ENCODE results near the gene SCMH1.
"Not testable (repeated sequence)": the region's sequence is repeated elsewhere in the genome, so short reads cannot be mapped to it uniquely, and the experiment has no call there.

Gene SCMH1

GRCh38 chr1:41215623-41216022 lies 26.5 kb downstream of the SCMH1 start:
- no peak for DNase-seq (ENCODE audit: low read depth in 2 of 2, low spot score in 1 of 2)

DNA sequence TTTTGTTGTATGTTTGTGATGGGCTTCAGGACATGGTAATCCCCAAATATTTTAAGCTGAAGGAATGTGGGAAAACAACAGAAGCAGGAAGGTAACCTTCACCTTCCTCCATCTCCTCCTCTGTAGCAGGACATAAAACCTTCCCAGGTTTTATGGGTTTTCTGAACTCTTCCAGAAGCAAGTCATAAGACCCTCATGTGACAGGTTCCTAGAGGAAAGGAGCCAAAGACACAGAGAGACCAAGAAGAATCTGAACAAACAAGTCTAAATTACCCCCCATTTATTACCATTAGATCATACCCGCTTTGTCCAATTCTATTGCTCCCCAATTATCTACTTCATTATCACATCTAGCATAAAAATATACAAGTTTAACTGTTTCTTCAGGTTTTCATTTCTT lies 28.8 kb downstream of the SCMH1 start:
- DNase-seq (ENCODE audit: low read depth in 2 of 2, low spot score in 1 of 2) = no peak

DNA sequence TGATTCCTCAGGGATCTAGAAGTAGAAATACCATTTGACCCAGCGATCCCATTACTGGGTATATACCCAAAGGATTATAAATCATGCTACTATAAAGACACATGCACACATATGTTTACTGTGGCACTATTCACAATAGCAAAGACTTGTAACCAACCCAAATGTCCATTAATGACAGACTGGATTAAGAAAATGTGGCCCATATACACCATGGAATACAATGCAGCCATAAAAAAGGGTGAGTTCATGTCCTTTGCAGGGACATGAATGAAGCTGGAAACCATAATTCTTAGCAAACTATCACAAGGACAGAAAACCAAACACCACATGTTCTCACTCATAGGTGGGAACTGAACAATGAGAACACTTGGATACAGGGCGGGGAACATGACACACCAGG lies 30.5 kb downstream of the SCMH1 start:
- DNase-seq (ENCODE audit: low read depth in 2 of 2, low spot score in 1 of 2) = not testable (repeated sequence)

- not testable (repeated sequence) for DNase-seq (ENCODE audit: low read depth in 2 of 2, low spot score in 1 of 2)
Observed at GRCh38 chr1:41207053-41207452, 35.1 kb downstream of the SCMH1 start.

DNA sequence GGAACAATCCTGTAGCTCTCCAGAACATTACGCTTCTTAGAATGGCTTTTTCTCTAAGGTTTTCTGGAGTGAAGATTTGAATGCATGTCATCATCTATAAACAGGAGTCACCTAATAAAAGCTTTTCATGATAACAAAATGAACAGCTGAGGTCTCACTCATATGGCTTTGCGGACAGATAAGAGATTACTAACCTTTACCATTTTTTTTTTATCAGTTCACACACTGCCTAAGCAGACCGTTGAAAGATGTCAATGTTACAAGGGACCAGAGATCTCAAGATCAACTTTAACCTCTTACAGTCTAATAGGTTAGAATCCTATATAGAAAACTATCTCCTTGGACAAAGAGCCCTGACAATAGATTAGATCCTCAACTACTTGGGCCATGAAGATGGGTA lies 41.4 kb downstream of the SCMH1 start:
- no peak for DNase-seq (ENCODE audit: low read depth in 2 of 2, low spot score in 1 of 2)

GRCh38 chr1:41199375-41199774 lies 42.7 kb downstream of the SCMH1 start:
- no peak for DNase-seq (ENCODE audit: low read depth in 2 of 2, low spot score in 1 of 2)

GRCh38 chr1:41192456-41193178 lies 49.5 kb downstream of the SCMH1 start:
- no peak for DNase-seq (ENCODE audit: low read depth in 2 of 2, low spot score in 1 of 2)

GRCh38 chr1:41184446-41184845 lies 57.7 kb downstream of the SCMH1 start:
- no peak for DNase-seq (ENCODE audit: low read depth in 2 of 2, low spot score in 1 of 2)

DNA sequence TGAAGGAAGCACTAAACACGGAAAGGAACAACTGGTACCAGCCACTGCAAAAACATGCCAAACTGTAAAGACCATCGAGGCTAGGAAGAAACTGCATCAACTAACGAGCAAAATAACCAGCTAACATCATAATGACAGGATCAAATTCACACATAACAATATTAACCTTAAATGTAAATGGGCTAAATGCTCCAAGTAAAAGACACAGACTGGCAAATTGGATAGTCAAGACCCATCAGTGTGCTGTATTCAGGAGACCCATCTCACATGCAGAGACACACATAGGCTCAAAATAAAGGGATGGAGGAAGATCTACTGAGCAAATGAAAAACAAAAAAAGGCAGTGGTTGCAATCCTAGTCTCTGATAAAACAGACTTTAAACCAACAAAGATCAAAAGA lies 63.9 kb downstream of the SCMH1 start:
- not testable (repeated sequence) for DNase-seq (ENCODE audit: low read depth in 2 of 2, low spot score in 1 of 2)

DNA sequence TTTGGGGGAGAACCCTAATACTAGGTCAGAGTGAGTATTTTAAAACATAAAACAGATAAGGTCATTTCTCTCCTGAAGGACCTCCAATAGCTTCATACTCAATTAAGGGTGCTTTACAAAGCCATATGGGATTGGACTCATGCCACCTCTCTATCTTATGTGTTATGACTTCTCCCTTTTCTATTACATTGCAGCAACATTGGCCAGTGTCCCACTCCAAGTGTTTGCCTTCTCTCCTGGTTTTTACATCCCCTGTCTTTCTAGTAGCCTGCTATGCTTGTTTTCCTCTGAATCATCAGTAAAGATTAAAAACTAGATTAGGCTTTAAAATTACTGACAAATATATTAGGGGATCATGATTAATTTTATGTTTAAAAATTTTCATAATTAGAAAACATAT lies 66.6 kb downstream of the SCMH1 start:
- no peak for DNase-seq (ENCODE audit: low read depth in 2 of 2, low spot score in 1 of 2)

GRCh38 chr1:41174170-41174569 lies 67.9 kb downstream of the SCMH1 start:
- no peak for DNase-seq (ENCODE audit: low read depth in 2 of 2, low spot score in 1 of 2)

DNA sequence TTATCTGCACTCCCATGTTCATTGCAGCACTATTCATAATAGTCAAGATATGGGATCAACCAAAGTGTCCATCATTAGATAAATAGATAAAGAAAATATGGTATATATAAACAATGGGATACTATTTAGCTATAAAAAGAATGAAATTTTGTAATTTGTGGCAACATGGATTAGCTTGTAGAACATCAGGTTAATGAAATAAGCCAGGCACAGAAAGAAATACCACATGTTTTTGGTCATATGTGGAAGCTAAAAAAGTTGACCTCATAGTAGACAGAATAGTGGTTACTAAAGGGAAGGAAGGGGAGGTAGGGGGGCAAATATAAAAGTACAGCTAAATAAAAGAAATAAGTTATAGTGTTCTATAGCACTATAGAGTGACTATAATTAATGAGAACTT lies 68.5 kb downstream of the SCMH1 start:
- no peak for DNase-seq (ENCODE audit: low read depth in 2 of 2, low spot score in 1 of 2)

DNA sequence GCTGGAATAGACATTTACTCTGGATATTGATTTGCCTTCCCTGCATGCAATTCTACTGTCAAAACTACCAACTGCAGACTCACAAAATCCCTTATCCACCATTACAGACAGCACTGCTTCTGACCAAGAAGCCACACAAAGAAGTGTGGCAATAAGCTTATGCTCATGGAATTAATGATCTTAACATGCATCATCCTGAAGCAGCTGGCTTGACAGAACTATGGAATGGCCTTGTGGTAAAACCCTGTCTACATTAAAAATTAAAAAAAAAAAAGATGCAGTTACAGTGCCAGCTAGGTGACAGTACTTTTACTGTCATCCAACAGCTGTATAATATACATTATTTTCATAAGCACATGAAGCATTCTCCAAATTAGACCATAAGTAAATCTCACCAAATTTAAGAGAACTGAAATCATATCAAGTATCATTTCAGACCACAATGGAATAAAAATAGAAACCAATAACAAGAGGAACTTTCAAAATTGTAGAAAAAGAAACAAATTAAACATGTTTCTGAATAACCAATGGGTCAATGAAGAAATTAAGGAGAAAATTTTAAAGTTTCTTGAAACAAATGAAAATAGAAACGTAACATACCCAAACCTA lies 70.7 kb downstream of the SCMH1 start:
- DNase-seq (ENCODE audit: low read depth in 2 of 2, low spot score in 1 of 2) = no peak

- DNase-seq (ENCODE audit: low read depth in 2 of 2, low spot score in 1 of 2) = no peak
Observed at GRCh38 chr1:41169799-41170180, 72.3 kb downstream of the SCMH1 start.

DNA sequence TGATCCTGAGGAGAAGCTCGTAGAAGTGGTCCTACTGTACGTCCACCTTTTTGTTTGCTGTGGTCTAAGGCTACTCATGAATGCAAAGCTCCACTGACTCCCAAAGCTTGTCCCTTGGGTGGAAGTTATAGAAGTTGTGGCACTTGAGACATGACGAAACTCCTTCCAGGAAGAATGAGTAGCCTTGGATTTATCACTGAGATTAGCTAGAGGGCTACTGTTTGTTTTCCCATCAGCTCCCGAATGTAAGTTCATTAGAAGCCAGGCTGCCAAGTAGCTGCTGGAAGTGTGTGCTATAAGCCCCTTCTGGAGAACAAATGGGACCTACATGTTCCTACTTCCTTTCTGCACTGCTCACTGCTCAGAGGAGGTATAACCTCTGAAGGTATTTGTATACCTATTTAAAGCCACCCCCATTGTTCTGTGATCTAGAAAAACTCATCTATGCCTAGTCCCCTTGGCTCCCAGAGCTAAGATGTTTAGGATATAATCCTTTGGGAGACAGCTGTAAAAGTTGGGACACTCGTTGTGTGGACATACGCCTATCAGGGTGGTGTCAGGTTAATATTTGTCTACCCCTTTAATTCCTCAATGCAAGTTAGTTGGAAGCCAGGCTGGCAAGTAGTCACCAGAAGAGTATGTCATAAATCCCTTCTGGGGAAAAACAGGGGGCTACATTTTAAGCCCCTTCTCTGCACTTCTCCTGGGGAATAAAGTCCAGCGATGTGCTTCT lies 72.9 kb downstream of the SCMH1 start:
- no peak for DNase-seq (ENCODE audit: low read depth in 2 of 2, low spot score in 1 of 2)

- DNase-seq (ENCODE audit: low read depth in 2 of 2, low spot score in 1 of 2) = no peak
Observed at GRCh38 chr1:41167667-41168066, 74.4 kb downstream of the SCMH1 start.

- no peak for DNase-seq (ENCODE audit: low read depth in 2 of 2, low spot score in 1 of 2)
Observed at GRCh38 chr1:41164727-41165126, 77.4 kb downstream of the SCMH1 start.

GRCh38 chr1:41162441-41162840 lies 79.7 kb downstream of the SCMH1 start:
- DNase-seq (ENCODE audit: low read depth in 2 of 2, low spot score in 1 of 2) = no peak

DNA sequence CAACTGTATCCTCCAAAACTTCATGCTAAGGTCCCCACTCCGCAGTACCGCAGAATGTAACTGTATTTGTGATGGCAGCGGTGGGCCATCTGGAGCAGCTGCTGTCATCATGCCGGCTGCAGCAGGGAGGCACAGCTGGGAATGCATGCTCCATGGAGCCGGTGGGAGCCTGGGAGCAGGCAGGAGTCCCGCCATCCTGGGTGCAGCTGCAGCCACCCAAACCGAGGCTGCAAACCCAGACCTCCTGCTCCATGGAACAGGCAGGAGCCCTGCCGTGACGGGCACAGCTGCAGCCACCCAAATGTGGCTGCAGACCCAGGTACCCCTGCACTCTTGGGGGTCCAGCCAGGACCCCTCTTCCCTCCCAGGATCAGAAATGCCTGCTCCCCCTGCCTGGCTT lies 80.3 kb downstream of the SCMH1 start:
- no peak for DNase-seq (ENCODE audit: low read depth in 2 of 2, low spot score in 1 of 2)

DNA sequence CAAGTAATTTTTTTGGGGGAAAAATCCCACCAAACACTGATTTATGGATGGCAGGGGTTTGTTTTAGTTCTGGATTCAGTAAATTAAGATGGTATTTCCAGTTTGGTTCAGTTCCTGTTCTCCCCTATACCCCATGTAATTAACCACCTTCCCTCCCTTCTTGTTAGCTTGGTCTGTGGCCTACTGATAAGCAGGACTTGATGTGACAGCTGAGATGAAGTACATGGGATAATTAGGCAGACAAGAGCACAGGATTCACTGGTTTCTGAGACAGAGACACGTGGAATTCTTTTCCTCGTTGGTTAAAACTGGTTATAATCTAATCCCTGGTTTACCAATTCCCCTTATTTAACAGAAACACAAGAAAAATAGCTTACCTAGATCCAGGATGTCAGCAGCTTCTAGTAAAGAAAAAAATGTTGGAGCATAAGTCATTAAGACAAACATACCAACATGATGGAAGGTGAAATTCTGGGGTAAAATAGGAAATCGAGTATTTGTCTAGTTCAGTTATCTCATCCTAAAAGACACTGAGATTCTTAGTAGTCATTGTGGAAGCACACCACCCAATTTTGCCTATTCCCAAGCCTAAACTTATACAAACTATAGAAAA lies 81.5 kb downstream of the SCMH1 start:
- no peak for DNase-seq (ENCODE audit: low read depth in 2 of 2, low spot score in 1 of 2)

DNA sequence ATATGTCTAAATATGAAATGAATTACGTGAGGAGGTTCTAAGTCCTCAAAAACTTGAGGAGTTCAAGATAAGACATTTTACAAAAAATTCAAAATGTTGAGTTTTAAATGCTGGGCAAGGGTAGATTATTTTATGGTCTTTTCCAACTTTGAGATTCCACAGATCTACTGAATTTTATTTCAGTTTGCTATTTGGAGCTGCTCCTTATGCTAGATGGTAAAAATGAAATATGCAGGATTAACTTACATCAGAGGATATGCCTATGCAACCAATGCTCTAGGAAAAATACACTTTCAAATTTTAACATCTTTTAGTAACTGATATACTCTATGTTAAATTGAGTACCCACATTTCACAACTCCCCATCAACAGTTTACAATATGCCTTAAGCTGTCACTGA lies 83.1 kb downstream of the SCMH1 start:
- no peak for DNase-seq (ENCODE audit: low read depth in 2 of 2, low spot score in 1 of 2)
